GM12864 (cell line): ENCODE results near the gene SRSF9.

Experiments
- DNase-seq: peaks from one replicate; pipeline ENCODE4 v3.0.0-alpha.2; 2011; ENCODE audit warnings: low read depth
- H3K4me3 ChIP-seq: 2 replicates; pipeline ENCODE4 v1.5.1; 2011; ENCODE audit warnings: mild to moderate bottlenecking, low read depth, low read length, control low read depth
- CTCF ChIP-seq: IDR thresholded peaks from 2 replicates; pipeline ENCODE4 v1.5.1; 2011; ENCODE audit warnings: low read depth, mild to moderate bottlenecking, moderate library complexity, low read length, control low read depth, inconsistent platforms; ENCODE audit errors: missing control alignments

SRSF9 gene

GRCh38 chr12:120432772-120433525 is 36.6 kb downstream of the SRSF9 start:
- TF ChIP-seq CTCF = no peak
- H3K4me3 ChIP-seq = no peak overlapping the region
- DNase-seq = no peak

DNA sequence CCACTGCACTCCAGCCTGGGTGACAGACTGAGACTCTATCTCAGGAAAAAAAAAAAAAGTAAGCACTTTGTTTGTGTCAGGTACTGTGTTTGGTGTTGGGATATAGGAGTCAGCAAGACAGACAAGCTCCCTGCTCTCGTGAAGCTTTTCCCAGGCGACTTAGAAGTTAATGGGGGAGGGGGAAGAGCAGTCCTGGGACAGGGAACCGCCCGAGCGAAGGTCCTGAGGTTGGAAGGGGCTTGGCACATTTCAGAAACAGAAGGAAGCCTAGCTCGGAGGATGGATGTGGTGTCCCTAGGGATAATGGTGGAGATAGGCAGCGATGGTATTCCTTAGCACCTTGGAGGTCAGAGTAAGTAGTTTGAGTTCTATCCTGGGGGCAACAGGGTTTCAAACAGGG is 40.2 kb downstream of the SRSF9 start:
- no peak for DNase-seq

GRCh38 chr12:120428597-120429229 is 40.8 kb downstream of the SRSF9 start:
- DNase-seq = no peak
- H3K4me3 ChIP-seq = no peak overlapping the region
- no peak for TF ChIP-seq CTCF

More for the DNA sequence above, 40.2 kb downstream of the SRSF9 start:
- TF ChIP-seq CTCF = no peak
- no peak overlapping the region for H3K4me3 ChIP-seq

DNA sequence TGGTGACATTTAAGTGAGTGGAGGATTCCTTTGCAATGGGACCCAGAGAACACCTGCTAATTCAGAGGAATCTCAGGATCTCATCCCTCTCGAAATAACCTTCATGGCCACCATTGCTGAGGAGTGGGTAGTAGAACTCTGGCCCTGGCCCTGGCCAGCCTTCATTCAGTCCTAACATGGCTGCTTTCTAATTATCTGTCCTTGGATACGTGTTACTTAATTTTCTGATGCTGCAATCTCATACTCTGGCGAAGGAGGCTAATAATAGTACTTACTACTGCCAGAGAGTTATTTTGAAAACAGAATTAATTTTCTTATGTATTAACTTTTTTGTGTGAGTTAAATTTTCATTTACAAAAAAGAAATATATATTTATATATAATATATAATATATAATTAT is 43.8 kb downstream of the SRSF9 start:
- H3K4me3 ChIP-seq = no peak overlapping the region
- TF ChIP-seq CTCF = no peak
- no peak for DNase-seq

- no peak for TF ChIP-seq CTCF
- DNase-seq = no peak
- no peak overlapping the region for H3K4me3 ChIP-seq
These were observed 46.6 kb downstream of the SRSF9 start for GRCh38 chr12:120422892-120423456.

GRCh38 chr12:120421701-120422100 is 47.8 kb downstream of the SRSF9 start:
- H3K4me3 ChIP-seq = no peak overlapping the region
- DNase-seq = no peak
- no peak for TF ChIP-seq CTCF
